Stimulated activated CD4-positive, alpha-beta T cell treated with anti-CD3 and anti-CD28 coated beads, Interleukin-15, amount 100 ng/mL, for 1 hour (primary cell): Measurements from ENCODE around the gene DGKG.

Experiments used
- DNase-seq, 2 donors: peaks; one replicate each; pipeline ENCODE4 v3.0.0-alpha.2; 2020; ENCODE audit warnings: low read depth in 1 of 2, low spot score in 1 of 2

The DGKG gene

GRCh38 chr3:186280737-186281136 is 81.3 kb downstream of the DGKG start:
- no peak for DNase-seq

- DNase-seq: no peak
Observed at GRCh38 chr3:186277268-186277909, 84.6 kb downstream of the DGKG start.

GRCh38 chr3:186275436-186275835 is 86.6 kb downstream of the DGKG start:
- no peak for DNase-seq

- DNase-seq: no peak
Observed at GRCh38 chr3:186273586-186273985, 88.4 kb downstream of the DGKG start.

GRCh38 chr3:186270701-186271100 is 91.3 kb downstream of the DGKG start:
- DNase-seq: no peak

- no peak for DNase-seq
Observed at GRCh38 chr3:186268616-186269448, 93.2 kb downstream of the DGKG start.

- no peak for DNase-seq
Observed at GRCh38 chr3:186267758-186268157, 94.3 kb downstream of the DGKG start.

- DNase-seq: no peak
Observed at GRCh38 chr3:186264608-186265400, 97.2 kb downstream of the DGKG start.

- no peak for DNase-seq
Observed at GRCh38 chr3:186261638-186262037, 100.4 kb downstream of the DGKG start.

- DNase-seq: no peak
Observed at GRCh38 chr3:186260726-186261125, 101.3 kb downstream of the DGKG start.

GRCh38 chr3:186259612-186260383 is 102.2 kb downstream of the DGKG start:
- peak; percentile 43 to 45 for DNase-seq

GRCh38 chr3:186258968-186259367 is 103.1 kb downstream of the DGKG start:
- no peak for DNase-seq

- DNase-seq: no peak
Observed at GRCh38 chr3:186257866-186258265, 104.2 kb downstream of the DGKG start.

- DNase-seq: no peak
Observed at GRCh38 chr3:186255703-186256331, 106.2 kb downstream of the DGKG start.

GRCh38 chr3:186254676-186255650 is 107.1 kb downstream of the DGKG start:
- no peak for DNase-seq

GRCh38 chr3:186251948-186252619 is 110.0 kb downstream of the DGKG start:
- no peak for DNase-seq

- DNase-seq: no peak
Observed at GRCh38 chr3:186248850-186249249, 113.2 kb downstream of the DGKG start.

- DNase-seq: no peak
Observed at GRCh38 chr3:186247821-186248814, 113.9 kb downstream of the DGKG start.
